Measurements from ENCODE around the gene FOXJ2.
A peak's percentile ranks its signal among the peaks of the same experiment; 100 is the strongest.

The FOXJ2 gene

DNA sequence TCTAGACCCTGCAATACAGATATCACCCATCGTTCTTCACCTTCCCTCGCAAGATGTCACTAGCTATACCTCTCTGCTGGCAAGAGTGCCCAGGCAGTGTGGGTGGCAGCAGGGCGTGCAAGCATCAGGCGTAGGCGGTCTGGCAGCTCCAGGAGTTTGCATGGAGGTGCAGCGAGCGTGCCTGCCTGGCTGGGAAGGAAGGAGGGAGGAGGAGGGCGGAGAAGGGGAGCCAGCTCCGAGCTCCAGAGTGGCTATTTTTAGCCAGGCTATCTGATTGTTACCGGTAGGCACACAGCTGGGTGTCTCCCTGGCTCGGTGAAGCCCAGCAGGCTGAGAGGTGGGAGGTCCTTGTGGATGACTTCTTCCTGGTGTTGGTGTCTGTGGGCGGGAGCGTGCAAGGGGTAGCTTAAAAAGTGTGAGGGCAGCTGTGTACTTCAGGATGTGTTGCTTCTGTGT, 6.2 kb downstream of the FOXJ2 start:
- TF ChIP-seq, protein P1, sequence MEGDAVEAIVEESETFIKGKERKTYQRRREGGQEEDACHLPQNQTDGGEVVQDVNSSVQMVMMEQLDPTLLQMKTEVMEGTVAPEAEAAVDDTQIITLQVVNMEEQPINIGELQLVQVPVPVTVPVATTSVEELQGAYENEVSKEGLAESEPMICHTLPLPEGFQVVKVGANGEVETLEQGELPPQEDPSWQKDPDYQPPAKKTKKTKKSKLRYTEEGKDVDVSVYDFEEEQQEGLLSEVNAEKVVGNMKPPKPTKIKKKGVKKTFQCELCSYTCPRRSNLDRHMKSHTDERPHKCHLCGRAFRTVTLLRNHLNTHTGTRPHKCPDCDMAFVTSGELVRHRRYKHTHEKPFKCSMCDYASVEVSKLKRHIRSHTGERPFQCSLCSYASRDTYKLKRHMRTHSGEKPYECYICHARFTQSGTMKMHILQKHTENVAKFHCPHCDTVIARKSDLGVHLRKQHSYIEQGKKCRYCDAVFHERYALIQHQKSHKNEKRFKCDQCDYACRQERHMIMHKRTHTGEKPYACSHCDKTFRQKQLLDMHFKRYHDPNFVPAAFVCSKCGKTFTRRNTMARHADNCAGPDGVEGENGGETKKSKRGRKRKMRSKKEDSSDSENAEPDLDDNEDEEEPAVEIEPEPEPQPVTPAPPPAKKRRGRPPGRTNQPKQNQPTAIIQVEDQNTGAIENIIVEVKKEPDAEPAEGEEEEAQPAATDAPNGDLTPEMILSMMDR (conservative IDR thresholded peaks at IDR 0.05; ENCODE audit: low read depth, low read length) = no peak
- peak overlapping the region; percentile 9 for H3K4me3 ChIP-seq (ENCODE audit: low read length)
- DNase-seq (ENCODE audit: low read depth) = no peak

DNA sequence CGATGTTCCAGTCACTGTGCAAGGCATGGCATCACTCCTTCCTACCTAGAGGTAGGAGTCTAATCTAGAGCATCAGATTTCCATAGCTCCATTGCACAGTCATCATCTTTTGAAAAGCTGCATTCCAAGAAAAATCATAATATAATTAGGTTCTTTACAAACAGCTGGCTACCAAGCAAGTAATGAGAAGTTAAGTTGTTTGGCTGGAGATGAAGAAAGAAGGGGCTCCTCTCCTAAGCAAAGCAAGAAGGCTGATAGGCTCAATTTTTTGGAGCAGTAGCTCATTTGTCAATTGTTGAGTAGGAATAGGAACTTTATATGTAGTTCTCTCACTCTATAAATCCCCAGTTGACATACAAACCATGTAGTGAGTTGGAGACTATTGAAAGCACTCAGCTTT, 8.3 kb downstream of the FOXJ2 start:
- TF ChIP-seq, protein P1 (conservative IDR thresholded peaks at IDR 0.05; ENCODE audit: low read depth, low read length) = no peak
- no peak for DNase-seq (ENCODE audit: low read depth)

DNA sequence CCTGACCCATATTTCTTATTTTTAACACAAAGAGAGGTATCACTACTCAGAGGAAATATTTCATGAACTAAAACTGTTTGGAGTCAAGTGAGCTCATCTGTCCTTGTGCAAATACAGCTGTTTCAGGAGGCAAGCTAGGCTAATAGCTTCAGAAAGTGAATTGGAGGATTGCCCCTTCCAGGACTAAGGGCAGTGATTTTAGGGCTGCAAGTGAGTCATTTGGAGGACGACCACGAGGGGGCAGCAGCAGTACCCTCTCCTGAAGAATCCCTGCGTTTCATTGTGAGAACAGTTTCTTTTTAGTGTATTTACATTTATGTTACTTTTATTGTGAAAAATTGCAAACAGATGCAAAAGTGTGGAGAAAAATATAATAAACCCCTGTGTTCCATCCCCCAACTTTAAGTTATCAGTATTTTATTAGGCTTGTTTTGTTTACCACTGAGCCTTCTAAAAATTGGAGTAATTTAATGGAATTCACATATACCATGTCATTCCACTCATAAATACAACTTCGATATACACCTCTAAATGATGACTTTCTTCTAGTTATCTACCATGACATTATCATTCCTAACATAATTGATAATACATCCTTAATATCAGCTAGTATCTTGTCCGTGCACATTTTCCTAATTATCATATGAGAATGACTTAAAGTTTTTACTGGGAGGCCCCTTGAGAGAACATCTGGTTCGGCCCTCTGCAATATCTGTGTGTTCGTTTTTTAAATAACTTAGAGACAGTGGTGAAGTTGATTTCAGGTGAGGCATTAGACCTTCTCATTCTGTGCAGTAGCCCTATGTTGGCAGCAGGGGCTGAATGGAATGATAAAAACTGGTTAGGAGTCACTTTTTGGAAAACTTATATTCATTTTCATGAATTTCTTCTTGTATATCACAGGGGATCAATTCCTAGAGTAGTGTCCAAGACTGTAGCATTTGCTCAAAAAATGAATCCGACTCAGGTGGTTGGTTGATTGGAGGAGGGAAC, 13.7 kb downstream of the FOXJ2 start:
- no peak overlapping the region for H3K4me3 ChIP-seq (ENCODE audit: low read length)
- peak; percentile 31 for DNase-seq (ENCODE audit: low read depth)
- TF ChIP-seq, protein P1 (conservative IDR thresholded peaks at IDR 0.05; ENCODE audit: low read depth, low read length) = peak; percentile 92

More for the DNA sequence above, 8.3 kb downstream of the FOXJ2 start:
- H3K4me3 ChIP-seq (ENCODE audit: low read length) = no peak overlapping the region

DNA sequence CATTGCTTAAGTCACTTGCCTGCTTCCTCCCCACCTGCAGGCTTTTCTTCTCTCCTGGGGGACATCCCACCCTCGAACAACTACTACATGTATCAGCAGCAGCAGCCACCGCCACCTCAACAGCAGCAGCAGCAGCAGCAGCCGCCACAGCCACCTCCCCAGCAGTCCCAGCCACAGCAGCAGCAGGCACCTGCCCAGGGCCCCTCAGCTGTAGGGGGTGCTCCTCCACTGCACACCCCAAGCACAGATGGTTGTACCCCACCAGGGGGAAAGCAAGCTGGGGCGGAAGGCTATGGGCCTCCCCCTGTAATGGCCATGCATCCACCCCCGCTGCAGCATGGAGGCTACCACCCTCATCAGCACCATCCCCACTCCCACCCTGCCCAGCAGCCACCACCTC, 15.3 kb downstream of the FOXJ2 start:
- no peak overlapping the region for H3K4me3 ChIP-seq (ENCODE audit: low read length)
- TF ChIP-seq, protein P1 (conservative IDR thresholded peaks at IDR 0.05; ENCODE audit: low read depth, low read length) = no peak
- DNase-seq (ENCODE audit: low read depth) = no peak

DNA sequence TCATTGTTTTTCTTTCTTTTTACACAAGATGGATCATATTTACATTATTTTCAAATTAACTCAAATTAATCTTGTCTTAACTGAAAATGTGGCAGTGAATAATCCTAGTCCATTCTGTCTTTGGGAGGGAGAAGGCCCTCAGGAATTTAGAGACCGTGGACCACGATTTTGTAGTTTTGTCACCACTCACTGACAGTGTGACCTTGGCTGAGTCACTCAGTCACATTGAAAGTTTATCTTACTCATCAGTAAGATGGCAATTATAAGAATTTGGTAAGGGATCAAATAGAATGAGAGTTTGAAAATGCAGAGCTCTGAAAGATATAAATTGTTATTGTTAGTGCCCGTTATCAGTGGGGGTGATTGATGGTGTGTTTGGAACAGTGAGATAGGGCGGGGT, 16.4 kb downstream of the FOXJ2 start:
- TF ChIP-seq, protein P1 (conservative IDR thresholded peaks at IDR 0.05; ENCODE audit: low read depth, low read length) = no peak
- no peak overlapping the region for H3K4me3 ChIP-seq (ENCODE audit: low read length)
- no peak for DNase-seq (ENCODE audit: low read depth)

DNA sequence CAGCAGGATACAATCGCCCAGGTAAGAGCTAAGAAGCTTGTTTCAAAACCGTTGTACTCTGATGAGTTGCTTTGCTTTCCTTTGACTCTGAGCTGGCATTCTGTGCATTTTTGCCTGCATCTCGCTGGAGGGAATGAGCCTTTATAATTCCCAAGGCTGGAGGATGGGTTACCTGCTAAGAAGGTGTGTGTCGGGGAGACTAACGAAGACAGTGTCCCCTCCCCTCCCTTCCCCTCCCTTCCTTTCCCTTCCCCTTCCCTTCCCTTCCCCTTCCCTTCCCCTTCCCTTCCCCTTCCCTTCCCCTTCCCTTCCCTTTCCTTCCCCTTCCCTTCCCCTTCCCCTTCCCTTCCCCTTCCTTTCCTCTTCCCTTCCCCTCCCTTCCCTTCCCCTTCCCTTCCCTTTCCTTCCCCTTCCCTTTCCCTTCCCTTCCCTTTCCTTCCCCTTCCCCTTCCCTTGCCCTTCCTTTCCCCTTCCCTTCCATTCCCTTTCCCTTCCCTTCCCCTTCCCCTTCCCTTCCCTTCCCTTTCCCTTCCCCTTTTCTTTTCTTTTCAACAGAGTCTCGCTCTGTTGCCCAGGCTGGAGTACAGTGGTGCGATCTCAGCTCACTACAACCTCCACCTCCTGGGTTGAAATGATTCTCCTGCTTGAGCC, 18.2 kb downstream of the FOXJ2 start:
- DNase-seq (ENCODE audit: low read depth) = no peak
- H3K4me3 ChIP-seq (ENCODE audit: low read length) = no peak overlapping the region
- TF ChIP-seq, protein P1 (conservative IDR thresholded peaks at IDR 0.05; ENCODE audit: low read depth, low read length) = no peak

Measured in retinal pigment epithelial cell (primary cell).